GM18517 (cell line): ENCODE measurements around the gene ZCCHC14.

Source experiments
- ATAC-seq: cut with Tn5 transposase; IDR thresholded peaks from one replicate; pipeline ENCODE4 v1.9.1; 2021; ENCODE audit warnings: mild to moderate bottlenecking, moderate library complexity; ENCODE audit not compliant: unreplicated experiment

Gene ZCCHC14

GRCh38 chr16:87459027-87459426, 33.8 kb downstream of the ZCCHC14 start:
- ATAC-seq: no peak

GRCh38 chr16:87458424-87458915, 34.4 kb downstream of the ZCCHC14 start:
- no peak for ATAC-seq

- ATAC-seq: no peak
Measured at GRCh38 chr16:87457709-87458423, 35.0 kb downstream of the ZCCHC14 start.

- no peak for ATAC-seq
Measured at GRCh38 chr16:87457061-87457611, 35.7 kb downstream of the ZCCHC14 start.

GRCh38 chr16:87454391-87454790, 38.4 kb downstream of the ZCCHC14 start:
- no peak for ATAC-seq

- ATAC-seq: no peak
Measured at GRCh38 chr16:87453326-87453725, 39.5 kb downstream of the ZCCHC14 start.

GRCh38 chr16:87451563-87452210, 41.1 kb downstream of the ZCCHC14 start:
- ATAC-seq: no peak

GRCh38 chr16:87448866-87449265, 44.0 kb downstream of the ZCCHC14 start:
- ATAC-seq: no peak

- no peak for ATAC-seq
Measured at GRCh38 chr16:87447323-87447722, 45.5 kb downstream of the ZCCHC14 start.

GRCh38 chr16:87446479-87446878, 46.3 kb downstream of the ZCCHC14 start:
- no peak for ATAC-seq

- no peak for ATAC-seq
Measured at GRCh38 chr16:87445486-87445885, 47.3 kb downstream of the ZCCHC14 start.

GRCh38 chr16:87443964-87444363, 48.9 kb downstream of the ZCCHC14 start:
- no peak for ATAC-seq

GRCh38 chr16:87443016-87443415, 49.8 kb downstream of the ZCCHC14 start:
- no peak for ATAC-seq

- ATAC-seq: no peak
Measured at GRCh38 chr16:87442581-87442966, 50.2 kb downstream of the ZCCHC14 start.

GRCh38 chr16:87441886-87442580, 50.8 kb downstream of the ZCCHC14 start:
- no peak for ATAC-seq

GRCh38 chr16:87439926-87440325, 52.9 kb downstream of the ZCCHC14 start:
- ATAC-seq: no peak

GRCh38 chr16:87438611-87438985, 54.2 kb downstream of the ZCCHC14 start:
- ATAC-seq: no peak

- ATAC-seq: no peak
Measured at GRCh38 chr16:87437911-87438610, 54.8 kb downstream of the ZCCHC14 start.

- no peak for ATAC-seq
Measured at GRCh38 chr16:87437327-87437726, 55.5 kb downstream of the ZCCHC14 start.

GRCh38 chr16:87436225-87437172, 56.3 kb downstream of the ZCCHC14 start:
- ATAC-seq: no peak
